Endothelial cell of umbilical vein (primary cell): ENCODE data around the gene NELFB. TPM values are rescaled to one million over a fixed set of nuclear protein-coding genes. Genes with fewer than 3 reads are reported as not detected.

Experiments
- BruUV-seq: library from RNA; stranded (reverse); fragments of 400-500 nt; replicated peaks from 2 replicates; lab custom pipeline; 2021; lab: Mats Ljungman, UMichigan
- CTCF ChIA-PET: fragments of 300-600, 350-600 bp; sonication (Branson Sonifier 250); formaldehyde crosslinking; loops from one replicate; lab custom pipeline; 2021; ENCODE audit warnings: antibody characterized with exemption, inconsistent platforms; lab: Charles Lee
- POLR2A ChIA-PET: fragments of 300-600, 350-600 bp; sonication (Branson Sonifier 250); formaldehyde crosslinking; loops from one replicate; lab custom pipeline; 2021; ENCODE audit warnings: antibody characterized with exemption, inconsistent platforms; lab: Charles Lee
- DNase-seq: peaks from one replicate; pipeline ENCODE4 v3.0.0-alpha.2; 2011; ENCODE audit warnings: low read depth, low spot score
- FAIRE-seq: peaks from 2 replicates; lab custom pipeline; 2011; peaks lifted over from hg19 to GRCh38; lab: Jason Lieb, UNC
- H2AFZ ChIP-seq: 2 replicates; pipeline ENCODE4 v1.6.0; 2012; ENCODE audit warnings: low read depth, low read length, control low read depth, inconsistent platforms
- H3K27ac ChIP-seq: 2 replicates; pipeline ENCODE4 v1.5.1; 2011; ENCODE audit warnings: low read depth, mild to moderate bottlenecking, control low read depth, low read length, moderate library complexity; ENCODE audit not compliant: insufficient read depth
- H3K27me3 ChIP-seq, 2 experiments: 2 replicates each; pipeline versions ENCODE4 v1.6.0 to v1.6.1; 2011; ENCODE audit warnings: low read length in 2 of 2, mixed read lengths in 1 of 2; ENCODE audit not compliant: control insufficient read depth in 2 of 2, insufficient read depth in 2 of 2
- H3K36me3 ChIP-seq, 2 experiments: 2 replicates in 1 of 2; 3 replicates in 1 of 2; pipeline ENCODE4 v1.5.1; 2011; ENCODE audit warnings: low read length in 2 of 2, mild to moderate bottlenecking in 1 of 2, moderate library complexity in 1 of 2; ENCODE audit not compliant: control insufficient read depth in 2 of 2, insufficient read depth in 2 of 2; ENCODE audit errors: extremely low read depth in 1 of 2
- H3K4me1 ChIP-seq: 3 replicates; pipeline ENCODE4 v1.5.1; 2011; ENCODE audit warnings: mild to moderate bottlenecking, low read length; ENCODE audit not compliant: control insufficient read depth, insufficient read depth; ENCODE audit errors: extremely low read depth
- H3K4me2 ChIP-seq: 2 replicates; pipeline ENCODE4 v1.6.1; 2011; ENCODE audit warnings: low read length, control low read depth, mixed read lengths; ENCODE audit not compliant: insufficient read depth
- H3K4me3 ChIP-seq, 3 experiments: fragments of 200-600 bp in 1 of 3; sonication (generic), shearing (Covaris generic) in 1 of 3; replicated peaks in 1 of 3; 2 replicates each; pipeline ENCODE4 v1.5.1; 2011 to 2016; ENCODE audit warnings: control low read depth in 3 of 3, low read length in 3 of 3, mild to moderate bottlenecking in 2 of 3, inconsistent platforms in 1 of 3, low read depth in 1 of 3, moderate library complexity in 1 of 3; ENCODE audit not compliant: insufficient read depth in 1 of 3
- H3K79me2 ChIP-seq: 2 replicates; pipeline ENCODE4 v1.6.0; 2012; ENCODE audit warnings: low read length, inconsistent platforms; ENCODE audit not compliant: control insufficient read depth, insufficient read depth
- H3K9ac ChIP-seq: replicated peaks from 2 replicates; pipeline ENCODE3; 2011; ENCODE audit warnings: low read length, control low read depth; ENCODE audit not compliant: insufficient read depth; ENCODE audit errors: extremely low read depth
- H3K9me1 ChIP-seq: replicated peaks from 3 replicates; pipeline ENCODE4 v1.6.0; 2011; ENCODE audit warnings: mild to moderate bottlenecking, low read length; ENCODE audit not compliant: control insufficient read depth, insufficient read depth; ENCODE audit errors: extremely low read depth
- H3K9me3 ChIP-seq: replicated peaks from 2 replicates; pipeline ENCODE4 v1.5.1; 2012; ENCODE audit warnings: low read length, inconsistent platforms; ENCODE audit not compliant: control insufficient read depth, insufficient read depth
- H4K20me1 ChIP-seq: replicated peaks from 2 replicates; pipeline ENCODE3; 2011; ENCODE audit warnings: mild to moderate bottlenecking, low read length; ENCODE audit not compliant: control insufficient read depth, insufficient read depth; ENCODE audit errors: extremely low read depth
- EZH2 ChIP-seq: IDR thresholded peaks from 2 replicates; pipeline ENCODE4 v1.6.1; 2012; ENCODE audit warnings: borderline replicate concordance, low read depth, mild to moderate bottlenecking, moderate library complexity, low read length, inconsistent platforms; ENCODE audit not compliant: severe bottlenecking
- FOS ChIP-seq: IDR thresholded peaks from 2 replicates; pipeline ENCODE4 v1.6.1; 2011; ENCODE audit warnings: mild to moderate bottlenecking, low read length, moderate library complexity, borderline replicate concordance; ENCODE audit not compliant: insufficient read depth
- GATA2 ChIP-seq: IDR thresholded peaks from 2 replicates; pipeline ENCODE4 v1.7.0; 2011; ENCODE audit warnings: low read depth, mild to moderate bottlenecking, moderate library complexity, mixed read lengths, low read length; ENCODE audit not compliant: insufficient read length, insufficient read depth
- JUN ChIP-seq: IDR thresholded peaks from 2 replicates; pipeline ENCODE4 v1.6.1; 2011; ENCODE audit warnings: borderline replicate concordance, low read depth; ENCODE audit not compliant: insufficient read length, insufficient read depth
- MYC ChIP-seq: IDR thresholded peaks from one replicate; pipeline ENCODE4 v1.6.1; 2011; ENCODE audit warnings: mild to moderate bottlenecking, low read depth, low read length
- POLR2A ChIP-seq: IDR thresholded peaks from 2 replicates; pipeline ENCODE4 v1.6.1; 2012; ENCODE audit warnings: low read depth, mild to moderate bottlenecking, control low read depth, low read length
- POLR2AphosphoS5 ChIP-seq: IDR thresholded peaks from 2 replicates; pipeline ENCODE4 v1.6.1; 2012; ENCODE audit warnings: low read depth, mild to moderate bottlenecking, control low read depth, low read length, moderate library complexity; ENCODE audit not compliant: insufficient read depth
- dilution Hi-C: fragments of 300-500 bp; cut with MboI; formaldehyde crosslinking; loops from one replicate; pipeline ENCODE4 v1.15.0; 2019; ENCODE audit warnings: low sequenced_read_pairs; ENCODE audit not compliant: extremely low pct_ligation_motif_present
- intact Hi-C: fragments of 100-400 bp; cut with micrococcal nuclease; formaldehyde crosslinking; loops from one replicate; pipeline ENCODE4 v1.10.0; 2022
- polyA plus RNA-seq, 4 experiments: library from polyadenylated mRNA; depleted of rRNA in 3 of 4; stranded (reverse) in 3 of 4; unstranded in 1 of 4; fragments of >200 nt; gene quantifications; 2 replicates each; pipeline versions ENCODE4 v1.2.1 to v1.2.3, GENCODE V29; 2011 to 2012; ENCODE audit warnings: missing spikeins in 1 of 4
- total RNA-seq: library from RNA; stranded (reverse); gene quantifications from 2 replicates; pipeline ENCODE4 v1.2.3, GENCODE V29; 2021
- TF ChIP-seq, protein P1 (sequence below), 2 donors: IDR thresholded peaks; 1 replicate in 1 of 2; 2 replicates in 1 of 2; pipeline ENCODE4 v1.5.1; 2011; ENCODE audit warnings: low read length in 2 of 2, mild to moderate bottlenecking in 2 of 2, moderate library complexity in 2 of 2, control low read depth in 1 of 2, inconsistent platforms in 1 of 2, low read depth in 1 of 2; ENCODE audit not compliant: insufficient read depth in 1 of 2; ENCODE audit errors: extremely low read depth in 1 of 2
- TF ChIP-seq, protein P2 (sequence below): IDR thresholded peaks from 2 replicates; pipeline ENCODE4 v1.6.1; 2011; ENCODE audit not compliant: insufficient read depth, insufficient read length

Gene NELFB
- total and polyA plus RNA-seq, 2 donors (not counting 3 experiments of a cell fraction or from before 2014, with no cell fraction given) = 62.3 to 76.1 TPM

GRCh38 chr9:137230705-137231371, 24.3 kb upstream of the NELFB start, which contains the start of gene SLC34A3:
TSS of gene SLC34A3 (plus strand) at chr9:137230901. CDS start at chr9:137231703, 802 bp downstream.
- Histone ChIP-seq H4K20me1 (no peaks in the 10 kb centered on the region), H3K79me2 (no peaks in the 10 kb centered on the region), H3K27me3 (no peaks in the 10 kb centered on the region), H3K27ac (no peak within 1 kb of the TSS), H2AFZ (no peak within 1 kb of the TSS), H3K9me3 (no peaks in the 10 kb centered on the region), H3K4me1 (no peaks in the 10 kb centered on the region), H3K4me3 (no peak within 1 kb of the TSS), H3K9ac (no peak within 1 kb of the TSS), H3K36me3 (no peaks in the 10 kb centered on the region), H3K9me1 (no peaks in the 10 kb centered on the region), H3K4me2 (no peak within 1 kb of the TSS)
- intact Hi-C loops = no loop called here
- dilution Hi-C loops = no loop called here
- no peak for TF ChIP-seq GATA2
- TF ChIP-seq, protein P1, sequence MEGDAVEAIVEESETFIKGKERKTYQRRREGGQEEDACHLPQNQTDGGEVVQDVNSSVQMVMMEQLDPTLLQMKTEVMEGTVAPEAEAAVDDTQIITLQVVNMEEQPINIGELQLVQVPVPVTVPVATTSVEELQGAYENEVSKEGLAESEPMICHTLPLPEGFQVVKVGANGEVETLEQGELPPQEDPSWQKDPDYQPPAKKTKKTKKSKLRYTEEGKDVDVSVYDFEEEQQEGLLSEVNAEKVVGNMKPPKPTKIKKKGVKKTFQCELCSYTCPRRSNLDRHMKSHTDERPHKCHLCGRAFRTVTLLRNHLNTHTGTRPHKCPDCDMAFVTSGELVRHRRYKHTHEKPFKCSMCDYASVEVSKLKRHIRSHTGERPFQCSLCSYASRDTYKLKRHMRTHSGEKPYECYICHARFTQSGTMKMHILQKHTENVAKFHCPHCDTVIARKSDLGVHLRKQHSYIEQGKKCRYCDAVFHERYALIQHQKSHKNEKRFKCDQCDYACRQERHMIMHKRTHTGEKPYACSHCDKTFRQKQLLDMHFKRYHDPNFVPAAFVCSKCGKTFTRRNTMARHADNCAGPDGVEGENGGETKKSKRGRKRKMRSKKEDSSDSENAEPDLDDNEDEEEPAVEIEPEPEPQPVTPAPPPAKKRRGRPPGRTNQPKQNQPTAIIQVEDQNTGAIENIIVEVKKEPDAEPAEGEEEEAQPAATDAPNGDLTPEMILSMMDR (IDR thresholded peaks at IDR 0.05; ENCODE audit: extremely low read depth in 1 of 2, insufficient read depth in 1 of 2, low read depth in 1 of 2, low read length in 2 of 2) = no peak
- TF ChIP-seq POLR2A = no peak
- TF ChIP-seq JUN = no peak
- no peak for TF ChIP-seq POLR2AphosphoS5
- TF ChIP-seq, protein P2, sequence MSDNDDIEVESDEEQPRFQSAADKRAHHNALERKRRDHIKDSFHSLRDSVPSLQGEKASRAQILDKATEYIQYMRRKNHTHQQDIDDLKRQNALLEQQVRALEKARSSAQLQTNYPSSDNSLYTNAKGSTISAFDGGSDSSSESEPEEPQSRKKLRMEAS = no peak
- TF ChIP-seq FOS = no peak
- no peak for TF ChIP-seq EZH2
- no peak for TF ChIP-seq MYC
- BruUV-seq = no TSS peak
- ChIA-PET CTCF (no interaction called here), POLR2A (interaction anchor here (2.6 kb wide), 1 partner anchor 10 kb away, joined by 6 read pairs; the partner anchor contains the start of gene TUBB4B)
- FAIRE-seq = no peak
- no peak for DNase-seq
